ENCODE measurements around the gene P2RY6.

DNA sequence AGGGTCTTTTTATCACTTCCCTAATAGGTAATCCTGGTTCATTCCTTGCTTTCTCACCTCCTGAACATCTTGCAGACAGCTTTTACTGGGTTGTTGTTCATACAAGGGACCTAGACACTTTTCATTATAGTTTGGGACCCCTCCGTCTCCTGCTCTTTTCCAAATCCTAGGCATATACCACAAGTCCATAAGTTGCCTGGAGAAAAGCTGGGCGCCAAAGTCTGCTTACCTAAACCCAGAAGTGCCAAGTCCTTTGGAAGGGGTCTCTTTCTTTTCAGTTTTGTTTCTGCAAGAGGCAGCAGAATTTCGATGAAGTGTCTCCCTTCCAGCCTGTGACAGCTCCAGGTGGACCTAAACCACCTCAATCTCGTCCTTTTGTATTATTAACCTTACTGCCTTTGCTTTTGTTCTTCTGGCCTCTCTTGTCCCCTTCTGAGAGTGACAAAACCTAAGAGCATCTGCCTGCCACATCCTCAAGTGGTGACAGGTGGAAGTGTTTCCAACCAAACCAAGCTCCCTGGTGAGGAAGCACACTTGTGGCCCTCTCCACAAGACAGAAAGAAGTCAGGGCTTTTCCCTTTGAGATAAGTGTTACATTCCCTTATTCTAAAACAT, 19.5 kb upstream of the P2RY6 start:
- TF ChIP-seq CTCF (IDR thresholded peaks at IDR 0.05; ENCODE audit: control extremely low read depth in 1 of 3, insufficient read depth in 1 of 3, low read depth in 1 of 3, low read length in 3 of 3), result peak in 1 of 3 experiments; percentile 35; a peak in 1 of 4 replicates
- TF ChIP-seq FOSL1 (IDR thresholded peaks at IDR 0.05; ENCODE audit: insufficient read depth, low read depth, low read length), result no peak
- TF ChIP-seq POLR2A (IDR thresholded peaks at IDR 0.05; ENCODE audit: control extremely low read depth in 1 of 2, low read depth in 2 of 2, low read length in 2 of 2), result no peak
- no peak for TF ChIP-seq POU5F1 (IDR thresholded peaks at IDR 0.05; ENCODE audit: low read depth, low read length)
- TF ChIP-seq SP1 (IDR thresholded peaks at IDR 0.05; ENCODE audit: low read depth, low read length), result no peak
- no peak for TF ChIP-seq SRF (IDR thresholded peaks at IDR 0.05; ENCODE audit: low read depth, low read length)
- no peak for TF ChIP-seq POLR2AphosphoS5 (IDR thresholded peaks at IDR 0.05; ENCODE audit: low read depth, low read length)
- no peak for TF ChIP-seq YY1 (IDR thresholded peaks at IDR 0.05; ENCODE audit: low read depth, low read length)

Measured in H1 (cell line).